ENCODE results near the gene CACNA1C.

- TF ChIP-seq CTCF (IDR thresholded peaks at IDR 0.05), result no peak
- no peak for TF ChIP-seq POLR2A (IDR thresholded peaks at IDR 0.05)
Observed at GRCh38 chr12:2509137-2509536, 456.4 kb downstream of the CACNA1C start.
